GM18502 (cell line): ENCODE results near the gene MLXIPL.
"Not testable (repeated sequence)": the region's sequence is repeated elsewhere in the genome, so short reads cannot be mapped to it uniquely, and the experiment has no call there.

ENCODE experiments used
- ATAC-seq: cut with Tn5 transposase; IDR thresholded peaks from one replicate; pipeline ENCODE4 v1.9.1; 2021; ENCODE audit warnings: mild to moderate bottlenecking; ENCODE audit not compliant: unreplicated experiment, poor library complexity

The MLXIPL gene

GRCh38 chr7:73646785-73647724, 22.7 kb upstream of the MLXIPL start:
- no peak for ATAC-seq

- no peak for ATAC-seq
These were observed 21.4 kb upstream of the MLXIPL start for GRCh38 chr7:73645643-73646174.

- ATAC-seq = no peak
These were observed 20.5 kb upstream of the MLXIPL start for GRCh38 chr7:73644688-73645286.

- no peak for ATAC-seq
These were observed 18.5 kb upstream of the MLXIPL start for GRCh38 chr7:73642834-73643233.

GRCh38 chr7:73638911-73639310, 14.6 kb upstream of the MLXIPL start:
- ATAC-seq = no peak

GRCh38 chr7:73635428-73636200, 11.3 kb upstream of the MLXIPL start:
- no peak for ATAC-seq

- ATAC-seq = no peak
These were observed 9.5 kb upstream of the MLXIPL start for GRCh38 chr7:73633844-73634243.

GRCh38 chr7:73633323-73633722, 9.0 kb upstream of the MLXIPL start:
- ATAC-seq = no peak

GRCh38 chr7:73631558-73631957, 7.2 kb upstream of the MLXIPL start:
- no peak for ATAC-seq

GRCh38 chr7:73628504-73628903, 4.2 kb upstream of the MLXIPL start:
- ATAC-seq = no peak

GRCh38 chr7:73626814-73627213, 2.5 kb upstream of the MLXIPL start:
- ATAC-seq = no peak

GRCh38 chr7:73625276-73625675, 954 bp upstream of the MLXIPL start:
- ATAC-seq = no peak

- no peak for ATAC-seq
These were observed 313 bp upstream of the MLXIPL start for GRCh38 chr7:73624669-73625001.

GRCh38 chr7:73622909-73623797, 1.2 kb downstream of the MLXIPL start:
- ATAC-seq = no peak

- ATAC-seq = no peak
These were observed 1.8 kb downstream of the MLXIPL start for GRCh38 chr7:73622527-73622908.

- no peak for ATAC-seq
These were observed 2.9 kb downstream of the MLXIPL start for GRCh38 chr7:73621168-73622063.

- not testable (repeated sequence) for ATAC-seq
These were observed 4.9 kb downstream of the MLXIPL start for GRCh38 chr7:73619394-73619793.

GRCh38 chr7:73618538-73618937, 5.8 kb downstream of the MLXIPL start:
- no peak for ATAC-seq

GRCh38 chr7:73617520-73617919, 6.8 kb downstream of the MLXIPL start:
- ATAC-seq = not testable (repeated sequence)
